ENCODE results near the gene LCN15. TPM values are rescaled to one million over a fixed set of nuclear protein-coding genes. Genes with fewer than 3 reads are reported as not detected.

LCN15 gene
- total and polyA plus RNA-seq, 10 of the 15 experiments (the other 5 are each of a cell fraction or from before 2014, with no cell fraction given), result 0.37 to 0.50 TPM; not detected in 8

GRCh38 chr9:136806631-136807201 lies 42.4 kb upstream of the LCN15 start:
- peak overlapping the region; percentile 76 for H3K4me3 ChIP-seq
- H3K27me3 ChIP-seq (replicated peaks in 1 of 2; ENCODE audit: control insufficient read depth in 2 of 2, insufficient read depth in 2 of 2, low read length in 1 of 2), result no peaks in the 10 kb centered on the region
- DNase-seq (ENCODE audit: low read depth, low spot score), result no peak
- 83% methylated on average over 25 of the region's 25 CpGs for WGBS (ENCODE audit: insufficient coverage, insufficient replicate concordance, low lambda C conversion rate, missing lambda C conversion rate)
- H4K20me1 ChIP-seq (ENCODE audit: control insufficient read depth, insufficient read depth), result no peaks in the 10 kb centered on the region
- H2AFZ ChIP-seq (ENCODE audit: control insufficient read depth, low read depth, low read length), result no peak overlapping the region
- CTCF ChIA-PET, result interaction anchor here (1.1 to 4.4 kb wide), 9 partner anchors 13 to 387 kb away, joined by 3 to 15 read pairs (median 5); partner anchors contain the start of genes AJM1 and TMEM141
- no peak for FAIRE-seq
- H3K36me3 ChIP-seq (ENCODE audit: control insufficient read depth in 2 of 2, insufficient read depth in 2 of 2, low read length in 1 of 2), result peaks cover 0 to 4% of the 10 kb centered on the region in 2 experiments; a peak in 2 of 4 replicates
- BruUV-seq (replicated peaks), result no TSS peak
- H3K79me2 ChIP-seq (ENCODE audit: control insufficient read depth, insufficient read depth, low read length), result peaks cover 36% of the 10 kb centered on the region
- SMC1A ChIA-PET (ENCODE audit: uncharacterized antibody, unreplicated experiment), result no interaction called here
- peak overlapping the region; percentile 93 for H3K9ac ChIP-seq (ENCODE audit: control insufficient read depth, insufficient read depth, low read length)
- H3K4me2 ChIP-seq (ENCODE audit: control insufficient read depth, insufficient read depth), result peak overlapping the region; percentile 32
- POLR2A ChIA-PET, result interaction anchor here (0.5 to 1.2 kb wide), 7 partner anchors 9 to 344 kb away, joined by 3 to 7 read pairs (median 4); no protein-coding TSS in a partner anchor
- TF ChIP-seq SMARCA5 (IDR thresholded peaks at IDR 0.05), result no peak
- no peak for TF ChIP-seq HCFC1 (IDR thresholded peaks at IDR 0.05; ENCODE audit: low read length)
- TF ChIP-seq MLLT1 (IDR thresholded peaks at IDR 0.05), result peak; percentile 28; the same call in 1 of the 2 replicates
- RAD21 ChIA-PET (ENCODE audit: unreplicated experiment), result interaction anchor here (1.4 kb wide), 1 partner anchor 228 kb away, joined by 4 read pairs; no protein-coding TSS in a partner anchor
- in situ Hi-C loops (cut with MboI) (no loop called here), intact Hi-C loops (cut with micrococcal nuclease; ENCODE audit: unreplicated experiment) (loop anchor here (10.0 kb wide), 1 partner anchor 78 kb away; the partner anchor contains the start of gene TRAF2)
- no peak for ATAC-seq
- H3K4me1 ChIP-seq (ENCODE audit: control insufficient read depth, insufficient read depth, low read length), result peaks cover 7% of the 10 kb centered on the region
- H3K9me3 ChIP-seq (replicated peaks; ENCODE audit: control insufficient read depth, insufficient read depth, low read length), result no peaks in the 10 kb centered on the region
- no peak overlapping the region for H3K27ac ChIP-seq (ENCODE audit: control insufficient read depth, insufficient read depth)

GRCh38 chr9:136806067-136806466 lies 41.7 kb upstream of the LCN15 start:
- Histone ChIP-seq H3K4me2 (ENCODE audit: control insufficient read depth, insufficient read depth) (no peak overlapping the region; the same call in 1 of the 2 replicates), H3K27ac (ENCODE audit: control insufficient read depth, insufficient read depth) (no peak overlapping the region), H3K9me3 (replicated peaks; ENCODE audit: control insufficient read depth, insufficient read depth, low read length) (no peaks in the 10 kb centered on the region), H4K20me1 (ENCODE audit: control insufficient read depth, insufficient read depth) (no peaks in the 10 kb centered on the region), H2AFZ (ENCODE audit: control insufficient read depth, low read depth, low read length) (no peak overlapping the region), H3K27me3 (replicated peaks in 1 of 2; ENCODE audit: control insufficient read depth in 2 of 2, insufficient read depth in 2 of 2, low read length in 1 of 2) (no peaks in the 10 kb centered on the region), H3K4me3 (no peak overlapping the region), H3K4me1 (ENCODE audit: control insufficient read depth, insufficient read depth, low read length) (peaks cover 7% of the 10 kb centered on the region), H3K36me3 (ENCODE audit: control insufficient read depth in 2 of 2, insufficient read depth in 2 of 2, low read length in 1 of 2) (peaks cover 0 to 4% of the 10 kb centered on the region in 2 experiments; a peak in 2 of 4 replicates), H3K79me2 (ENCODE audit: control insufficient read depth, insufficient read depth, low read length) (peaks cover 32% of the 10 kb centered on the region), H3K9ac (ENCODE audit: control insufficient read depth, insufficient read depth, low read length) (no peak overlapping the region)
- ChIA-PET POLR2A (interaction anchor here (0.5 to 1.2 kb wide), 3 partner anchors 9 to 344 kb away, joined by 3 to 4 read pairs (median 3); no protein-coding TSS in a partner anchor), RAD21 (ENCODE audit: unreplicated experiment) (interaction anchor here (1.4 kb wide), 1 partner anchor 229 kb away, joined by 4 read pairs; no protein-coding TSS in a partner anchor), CTCF (interaction anchor here (0.9 to 4.4 kb wide), 8 partner anchors 12 to 386 kb away, joined by 3 to 15 read pairs (median 5); partner anchors contain the start of gene AJM1), SMC1A (ENCODE audit: uncharacterized antibody, unreplicated experiment) (no interaction called here)
- intact Hi-C loops (cut with micrococcal nuclease; ENCODE audit: unreplicated experiment), result loop anchor here (10.0 kb wide), 1 partner anchor 79 kb away; the partner anchor contains the start of gene TRAF2
- WGBS (ENCODE audit: insufficient coverage, insufficient replicate concordance, low lambda C conversion rate, missing lambda C conversion rate), result 93% methylated on average over 10 of the region's 10 CpGs
- no peak for DNase-seq (ENCODE audit: low read depth, low spot score)
- no peak for ATAC-seq
- BruUV-seq (replicated peaks), result no TSS peak
- FAIRE-seq, result no peak
- in situ Hi-C loops (cut with MboI), result no loop called here
- no peak for TF ChIP-seq RUNX3 (IDR thresholded peaks at IDR 0.05; ENCODE audit: low read length)
- TF ChIP-seq CUX1 (IDR thresholded peaks at IDR 0.05; ENCODE audit: insufficient replicate concordance, low read depth, low read length), result no peak
- TF ChIP-seq ELK1 (IDR thresholded peaks at IDR 0.05; ENCODE audit: low read depth, low read length), result no peak
- TF ChIP-seq TCF3 (IDR thresholded peaks at IDR 0.05; ENCODE audit: borderline replicate concordance, insufficient read depth, low read depth, low read length), result no peak
